Activated T-helper 1 cell treated with anti-CD3 and anti-CD28 coated beads, Interleukin-2, amount 50 U/mL, for 16 hours (primary cell): ENCODE results near the gene CCDC134.
"Not testable (repeated sequence)": the region's sequence is repeated elsewhere in the genome, so short reads cannot be mapped to it uniquely, and the experiment has no call there.

ENCODE experiments used
- DNase-seq, 2 donors: peaks; one replicate each; pipeline ENCODE4 v3.0.0-alpha.2; 2020; ENCODE audit warnings: low read depth in 1 of 2, low spot score in 1 of 2

The CCDC134 gene

GRCh38 chr22:41822317-41823057 lies 22.0 kb downstream of the CCDC134 start:
- DNase-seq = peak in 1 of 2 donors; percentile 21

GRCh38 chr22:41823797-41824196 lies 23.3 kb downstream of the CCDC134 start:
- DNase-seq = no peak

- no peak for DNase-seq
Measured at GRCh38 chr22:41825376-41825775, 24.9 kb downstream of the CCDC134 start.

DNA sequence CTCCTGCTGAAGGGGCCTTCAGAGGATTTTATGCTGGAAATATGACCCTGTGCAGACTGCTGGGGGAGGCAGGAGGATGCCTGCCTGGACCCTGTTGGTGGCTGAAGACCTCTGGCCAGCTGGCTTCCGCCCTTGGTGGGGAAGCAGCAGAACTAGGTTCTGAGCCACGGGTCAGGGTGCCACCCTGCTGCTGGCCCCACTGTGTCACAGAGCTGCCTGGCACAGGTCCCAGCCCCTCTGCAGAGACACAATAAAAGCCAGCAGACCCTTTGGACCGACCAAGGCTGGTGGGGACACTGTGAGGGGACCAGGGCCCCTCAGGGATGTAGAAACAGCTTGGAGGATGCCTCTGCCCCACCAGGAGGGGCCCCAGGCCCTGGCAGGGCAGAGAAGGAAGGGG lies 25.5 kb downstream of the CCDC134 start:
- DNase-seq = no peak

DNA sequence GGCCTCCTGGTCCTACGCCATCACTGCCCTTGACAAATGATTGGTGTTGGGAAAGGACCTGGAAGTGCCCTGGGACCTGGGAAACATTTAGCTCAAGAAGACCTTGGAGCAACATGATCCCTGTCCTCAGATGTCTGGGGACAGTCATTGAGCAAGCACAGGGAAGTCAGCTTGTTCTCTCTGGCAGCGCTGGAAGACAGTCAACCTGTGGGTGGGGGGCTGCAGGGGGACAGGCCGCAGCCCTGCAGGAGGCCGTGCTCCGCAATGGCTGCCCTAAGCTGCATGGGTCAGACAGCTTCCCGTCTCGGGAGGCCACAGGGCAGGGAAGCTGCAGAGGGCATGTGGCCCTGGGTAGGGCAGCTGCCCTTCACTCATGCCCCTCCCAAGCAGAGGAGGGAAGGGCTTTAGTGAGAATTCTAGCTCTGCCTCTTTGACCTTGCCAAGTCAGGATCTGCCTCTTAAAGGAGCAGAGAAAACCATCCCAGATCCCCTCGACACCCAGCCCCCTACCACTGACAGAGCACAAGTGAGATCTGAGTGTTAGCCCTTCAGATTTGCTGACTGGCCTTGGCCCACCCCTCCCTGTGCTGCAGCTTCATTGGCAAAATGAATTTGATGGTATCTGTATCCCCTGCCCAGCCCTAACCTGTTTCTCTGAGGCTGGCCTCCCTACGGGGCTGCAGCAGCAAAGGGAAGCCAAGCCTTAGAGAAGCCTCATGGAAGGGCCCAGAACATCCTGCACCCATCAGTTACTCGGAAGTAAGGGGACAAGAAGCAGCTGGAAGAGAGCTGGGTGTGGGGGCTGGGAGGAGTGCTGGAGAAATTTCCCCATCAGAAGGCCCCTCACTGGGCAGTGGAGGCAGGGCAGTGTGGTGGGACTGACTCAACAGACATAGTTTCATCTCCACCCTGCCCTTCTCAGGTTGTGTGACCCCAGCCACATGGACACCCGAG lies 26.2 kb downstream of the CCDC134 start:
- DNase-seq = no peak

DNA sequence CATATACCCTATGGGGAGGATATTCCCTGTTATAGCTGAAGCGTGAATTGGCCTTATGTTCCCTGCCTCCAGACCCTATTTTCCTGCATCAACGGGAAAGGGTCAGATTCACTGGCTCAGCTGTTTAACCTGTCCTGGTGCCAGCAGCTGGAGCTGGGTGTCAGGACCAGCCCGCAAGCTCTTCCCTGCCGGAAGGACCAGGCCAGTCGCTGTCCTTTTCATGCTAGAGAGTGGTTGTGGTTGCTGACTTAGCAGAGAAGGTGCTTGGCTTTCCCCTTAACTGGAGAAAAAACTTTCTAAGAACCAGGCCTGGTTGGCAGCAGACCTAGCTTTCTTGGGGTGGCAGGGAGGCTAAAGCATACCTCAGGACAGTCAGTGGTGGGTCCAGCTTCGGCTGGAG lies 27.2 kb downstream of the CCDC134 start:
- no peak for DNase-seq

DNA sequence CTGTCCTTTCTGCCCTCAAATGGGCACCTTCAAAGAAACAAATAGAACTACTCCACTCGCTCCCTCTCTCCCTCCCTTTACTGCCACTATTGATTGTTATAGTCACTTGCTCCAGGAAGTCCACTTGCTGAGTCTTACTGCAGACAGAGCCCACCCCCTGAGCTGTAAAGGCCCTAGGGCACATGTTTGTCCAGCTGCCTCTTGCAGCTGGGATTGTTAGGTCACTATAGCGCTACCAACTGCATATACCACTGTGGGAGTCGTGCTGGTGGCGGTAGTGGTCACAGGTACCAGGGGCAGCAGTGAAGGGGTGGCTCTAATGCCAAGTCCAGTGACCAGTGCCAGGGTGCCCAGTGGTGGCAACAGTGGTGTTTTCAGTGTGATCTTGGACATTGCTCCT lies 28.0 kb downstream of the CCDC134 start:
- DNase-seq = no peak

DNA sequence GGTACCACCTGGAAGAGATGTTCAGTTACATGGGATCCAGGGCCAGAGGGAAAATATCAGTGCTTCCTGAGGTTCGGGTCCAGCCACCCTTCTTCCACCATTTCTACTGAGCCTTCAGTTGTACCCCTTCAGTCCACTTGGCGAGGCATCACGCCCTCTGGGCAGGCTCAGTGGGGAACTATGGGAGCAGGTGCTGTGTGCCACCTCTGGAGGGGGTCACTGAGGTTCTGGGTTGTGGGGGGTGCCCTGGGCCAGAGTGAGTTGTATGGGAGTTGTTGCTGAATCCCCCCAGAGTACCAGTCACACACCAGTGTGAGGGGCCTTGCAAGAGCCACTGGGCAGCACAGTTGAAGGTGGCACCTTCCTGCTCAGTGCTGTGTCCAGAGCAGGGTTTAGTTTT lies 29.7 kb downstream of the CCDC134 start:
- DNase-seq = no peak

DNA sequence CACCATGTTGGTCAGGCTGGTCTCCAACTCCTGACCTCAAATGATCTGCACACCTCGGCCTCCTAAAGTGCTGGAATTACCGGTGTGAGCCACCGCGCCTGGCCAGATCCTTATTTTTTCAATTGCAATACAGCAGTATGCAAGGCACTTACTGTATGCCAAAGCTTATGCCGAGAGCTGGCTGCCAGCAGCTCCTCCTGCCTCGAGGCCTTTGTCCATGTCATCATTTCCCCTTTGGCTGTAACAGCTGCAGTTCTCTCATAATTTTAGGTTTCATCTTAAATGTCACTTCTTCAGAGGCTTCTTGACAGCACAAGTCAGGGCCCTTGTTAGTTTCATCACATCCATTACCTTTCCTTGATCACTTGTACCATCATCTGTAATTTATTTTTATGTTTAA lies 30.9 kb downstream of the CCDC134 start:
- DNase-seq = no peak

DNA sequence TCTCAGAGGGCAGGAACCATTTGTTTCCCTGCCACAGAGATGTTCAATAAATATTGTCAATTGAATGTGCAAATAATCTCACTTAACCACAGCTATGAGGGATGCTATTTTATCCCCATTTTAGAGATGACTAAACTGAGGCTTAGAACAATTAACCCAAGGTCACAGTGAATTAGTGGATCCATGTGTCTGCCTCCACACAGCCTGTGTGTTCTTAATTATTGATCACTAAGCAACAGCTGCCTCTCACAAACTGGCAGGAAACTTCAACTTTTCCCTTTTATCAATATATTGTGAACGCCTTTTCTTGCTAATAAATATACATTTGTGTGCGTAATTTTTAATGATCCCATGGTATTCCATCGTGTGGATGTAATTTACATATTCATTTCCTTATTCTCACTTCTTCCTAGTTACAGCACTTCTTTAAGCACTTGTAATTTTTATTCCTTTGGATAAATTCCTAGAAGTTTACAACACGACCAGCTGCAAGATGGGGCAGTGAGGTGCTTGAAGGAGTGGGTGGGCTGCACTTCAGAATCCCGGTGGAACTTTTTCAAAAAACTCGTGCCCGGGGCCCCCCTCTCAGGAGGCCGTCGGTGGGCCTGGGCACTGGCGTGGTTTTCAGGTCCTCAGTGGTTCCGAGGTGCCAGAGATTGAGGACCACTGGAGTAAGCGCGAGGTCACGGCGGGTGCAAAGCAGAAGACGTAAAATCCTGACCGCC lies 31.5 kb downstream of the CCDC134 start:
- no peak for DNase-seq

GRCh38 chr22:41832553-41833368 lies 32.3 kb downstream of the CCDC134 start, which contains the start of gene SREBF2:
TSS of gene SREBF2 (plus strand) at chr22:41833105. CDS start at chr22:41833271, 166 bp downstream.
- DNase-seq = peak; percentile 95 to 98

GRCh38 chr22:41833369-41834004 lies 33.0 kb downstream of the CCDC134 start:
- peak; percentile 9 to 41 for DNase-seq

GRCh38 chr22:41834005-41834944 lies 33.8 kb downstream of the CCDC134 start:
- no peak for DNase-seq

GRCh38 chr22:41835462-41835861 lies 35.0 kb downstream of the CCDC134 start:
- not testable (repeated sequence) for DNase-seq

GRCh38 chr22:41836551-41836950 lies 36.1 kb downstream of the CCDC134 start:
- no peak for DNase-seq

- no peak for DNase-seq
Measured at GRCh38 chr22:41838842-41839618, 38.6 kb downstream of the CCDC134 start.

DNA sequence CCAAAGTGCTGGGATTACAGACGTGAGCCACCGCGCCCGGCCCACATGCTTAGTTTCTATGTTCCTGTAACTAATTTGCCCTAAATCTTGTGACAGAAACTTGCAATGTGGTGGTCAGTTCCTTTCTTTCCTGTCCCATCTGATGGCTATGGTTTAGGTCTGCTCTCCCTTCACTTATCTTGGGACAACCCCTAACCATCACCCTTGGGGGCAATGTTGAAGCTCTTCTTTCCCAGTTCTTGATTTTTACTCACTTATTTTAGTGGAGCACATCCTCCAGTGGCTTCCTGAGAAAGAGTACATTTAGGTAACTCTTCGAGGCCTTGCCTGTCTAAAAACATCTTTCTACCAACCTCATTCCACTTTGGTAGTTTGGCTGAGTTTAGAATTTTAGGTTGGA lies 39.7 kb downstream of the CCDC134 start:
- no peak for DNase-seq

DNA sequence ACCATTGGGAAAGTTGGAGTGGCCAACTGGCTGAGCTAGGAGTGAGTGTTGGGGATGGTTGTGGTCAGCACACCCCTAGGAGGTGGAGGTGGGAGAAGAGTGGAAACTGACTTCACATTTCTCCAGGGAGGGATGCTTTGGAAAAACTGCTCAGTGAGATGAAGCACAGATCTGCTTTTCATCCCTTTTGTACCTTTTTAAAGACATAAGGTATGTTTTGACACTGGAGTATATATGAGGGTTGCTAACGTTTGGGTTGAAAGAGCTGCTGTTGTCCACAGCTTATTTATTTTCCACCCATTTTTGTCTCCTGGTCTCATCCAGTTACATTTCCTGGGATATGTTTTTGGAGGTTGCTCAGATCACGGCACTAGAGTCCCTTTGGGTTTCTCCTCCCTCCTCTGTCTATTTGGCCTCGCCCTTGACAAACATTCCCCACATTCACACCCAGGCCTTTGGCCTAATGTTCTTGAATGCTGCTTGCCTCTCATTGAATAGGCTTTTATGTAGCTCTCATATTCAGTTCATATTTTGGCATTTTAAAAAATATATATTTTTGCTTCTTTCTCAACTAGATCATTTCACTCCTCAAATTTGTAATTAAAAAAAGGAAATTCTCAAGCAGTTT lies 40.7 kb downstream of the CCDC134 start:
- DNase-seq = no peak
